Esophagus (tissue), 2 donors: Measurements from ENCODE around the gene RNU1-4. TPM values are rescaled to one million over a fixed set of nuclear protein-coding genes. Genes with fewer than 3 reads are reported as not detected.
"Not testable (repeated sequence)": the region's sequence is repeated elsewhere in the genome, so short reads cannot be mapped to it uniquely, and the experiment has no call there.

Source experiments
- H3K27ac ChIP-seq, 2 donors: one replicate each; pipeline ENCODE4 v1.5.1; 2013; ENCODE audit warnings: low read depth in 2 of 2, mild to moderate bottlenecking in 2 of 2, inconsistent platforms in 1 of 2, low read length in 1 of 2, moderate library complexity in 1 of 2
- H3K27me3 ChIP-seq, 2 donors: one replicate each; pipeline ENCODE4 v1.6.1; 2013; ENCODE audit warnings: low read length in 2 of 2, control low read depth in 1 of 2, mild to moderate bottlenecking in 1 of 2; ENCODE audit not compliant: insufficient read depth in 2 of 2, control insufficient read depth in 1 of 2
- H3K36me3 ChIP-seq, 2 donors: one replicate each; pipeline ENCODE4 v1.6.1; 2013; ENCODE audit warnings: low read length in 1 of 2; ENCODE audit not compliant: control insufficient read depth in 2 of 2, insufficient read depth in 2 of 2
- H3K4me1 ChIP-seq, 2 donors: one replicate each; pipeline ENCODE4 v1.6.1; 2013; ENCODE audit warnings: low read length in 1 of 2; ENCODE audit not compliant: control insufficient read depth in 2 of 2, insufficient read depth in 2 of 2
- H3K4me3 ChIP-seq, 2 donors: one replicate each; pipeline ENCODE4 v1.5.1; 2013; ENCODE audit warnings: low read length in 2 of 2, mild to moderate bottlenecking in 2 of 2, low read depth in 1 of 2, moderate library complexity in 1 of 2
- H3K9me3 ChIP-seq, 2 donors: one replicate each; pipeline ENCODE4 v1.6.1; 2013; ENCODE audit warnings: mild to moderate bottlenecking in 2 of 2, low read depth in 1 of 2, low read length in 1 of 2, moderate library complexity in 1 of 2; ENCODE audit not compliant: control insufficient read depth in 2 of 2, insufficient read depth in 1 of 2
- WGBS, 2 donors: extraction: QIAGEN DNeasy Blood & Tissue Kit; methylation state at CpG; one replicate each; pipeline ENCODE4 v1.1.7; 2013; 5-methylcytosine and 5-hydroxymethylcytosine counted together
- polyA plus RNA-seq, 2 donors: library from polyadenylated mRNA; stranded (reverse); fragments of 200-250 nt; gene quantifications; one replicate each; pipeline ENCODE4 v1.2.3, GENCODE V29; 2013
- donor health status: healthy with polysubstance abuse.
- donor health status: Bipolar disorder and iron deficiency.

RNU1-4 gene
- polyA plus RNA-seq, 2 donors = not detected

DNA sequence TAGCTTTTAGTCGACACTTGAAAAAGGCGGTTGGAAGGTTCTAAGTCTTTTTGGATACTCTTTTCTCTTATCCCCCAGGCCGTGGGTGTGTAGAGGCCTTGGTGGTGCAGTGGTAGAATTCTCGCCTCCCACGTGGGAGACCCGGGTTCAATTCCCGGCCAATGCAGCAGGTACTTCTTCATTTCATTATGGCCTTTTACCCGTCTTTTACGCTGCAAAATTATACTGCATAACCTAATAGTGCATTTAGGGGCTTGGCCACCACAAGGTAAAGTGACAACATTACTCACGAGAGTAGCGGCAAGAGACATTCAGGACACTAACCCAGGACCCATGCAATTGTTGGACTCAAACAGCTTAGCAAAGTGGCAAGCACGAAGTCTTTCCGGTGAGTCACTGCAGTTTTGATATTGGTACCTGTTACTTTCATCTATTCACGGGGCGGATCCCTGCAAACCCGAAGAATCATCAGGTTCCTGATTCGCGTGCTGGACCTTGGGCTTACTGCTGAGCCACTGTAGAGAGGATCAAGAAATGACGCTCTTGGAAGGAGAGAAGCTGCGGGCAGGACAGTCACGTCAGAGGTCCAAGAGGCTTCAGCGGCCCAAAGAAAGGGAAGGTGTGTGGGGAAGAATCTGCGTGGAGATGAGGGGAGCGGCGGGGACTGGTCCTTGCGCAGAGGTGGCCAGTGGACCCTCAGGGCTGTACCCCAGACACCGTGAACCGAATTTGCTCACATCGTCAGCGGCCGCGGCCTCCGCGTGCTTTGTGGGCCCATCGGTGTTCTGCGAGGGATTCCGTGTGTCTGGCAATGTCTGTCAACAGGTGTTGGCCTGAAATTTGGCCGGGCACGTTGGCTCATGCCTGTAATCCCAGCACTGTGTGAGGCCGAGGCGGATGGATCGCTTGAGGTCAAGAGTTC lies 12.9 kb upstream of the RNU1-4 start:
- H3K4me3 ChIP-seq = no peak overlapping the region
- peaks cover 0 to 4% of the 10 kb centered on the region in 2 donors for H3K9me3 ChIP-seq
- 79 to 84% methylated on average over 42 of the region's 42 CpGs for WGBS, 2 donors
- no peak overlapping the region for H3K27ac ChIP-seq
- no peaks in the 10 kb centered on the region for H3K4me1 ChIP-seq
- no peaks in the 10 kb centered on the region for H3K36me3 ChIP-seq
- H3K27me3 ChIP-seq = no peaks in the 10 kb centered on the region

DNA sequence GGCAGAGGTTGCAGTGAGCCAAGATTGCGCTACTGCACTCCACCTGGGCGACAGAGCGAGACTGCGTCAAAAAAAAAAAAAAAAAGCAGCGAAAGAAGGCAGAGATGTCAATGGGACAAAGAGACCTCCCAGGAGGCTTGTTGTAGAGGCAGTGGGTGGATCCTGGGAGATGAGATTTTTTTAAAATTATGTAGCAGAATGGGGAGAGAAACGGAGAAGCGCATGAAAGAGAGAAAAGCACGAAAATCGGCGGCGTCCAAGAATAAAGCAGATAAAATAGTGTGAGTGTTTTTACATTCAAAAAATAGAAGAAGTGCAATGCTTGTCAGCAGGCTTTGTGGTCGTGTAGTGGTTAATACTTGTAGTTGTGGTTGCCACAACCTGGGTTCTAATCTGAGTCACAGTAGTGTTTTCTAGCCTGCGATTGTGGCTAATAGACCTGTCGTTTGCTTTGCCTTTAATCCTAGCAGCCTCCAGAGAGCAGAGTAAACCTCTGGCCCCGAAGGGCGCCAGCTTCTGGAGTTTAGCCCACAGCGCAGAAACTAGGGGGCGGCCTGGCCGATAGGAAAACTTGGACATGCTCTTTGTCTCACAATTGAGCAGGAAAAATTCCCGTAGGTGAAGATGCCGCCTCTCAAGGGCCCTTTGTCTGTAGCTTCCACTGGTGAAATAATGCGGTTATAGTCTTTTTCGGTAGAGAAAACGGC lies 11.9 kb upstream of the RNU1-4 start:
- not testable (repeated sequence) for H3K4me3 ChIP-seq, H3K4me1 ChIP-seq, H3K27ac ChIP-seq, H3K9me3 ChIP-seq, H3K36me3 ChIP-seq, H3K27me3 ChIP-seq
- 72 to 80% methylated on average over 16 to 17 of the region's 24 CpGs for WGBS, 2 donors

DNA sequence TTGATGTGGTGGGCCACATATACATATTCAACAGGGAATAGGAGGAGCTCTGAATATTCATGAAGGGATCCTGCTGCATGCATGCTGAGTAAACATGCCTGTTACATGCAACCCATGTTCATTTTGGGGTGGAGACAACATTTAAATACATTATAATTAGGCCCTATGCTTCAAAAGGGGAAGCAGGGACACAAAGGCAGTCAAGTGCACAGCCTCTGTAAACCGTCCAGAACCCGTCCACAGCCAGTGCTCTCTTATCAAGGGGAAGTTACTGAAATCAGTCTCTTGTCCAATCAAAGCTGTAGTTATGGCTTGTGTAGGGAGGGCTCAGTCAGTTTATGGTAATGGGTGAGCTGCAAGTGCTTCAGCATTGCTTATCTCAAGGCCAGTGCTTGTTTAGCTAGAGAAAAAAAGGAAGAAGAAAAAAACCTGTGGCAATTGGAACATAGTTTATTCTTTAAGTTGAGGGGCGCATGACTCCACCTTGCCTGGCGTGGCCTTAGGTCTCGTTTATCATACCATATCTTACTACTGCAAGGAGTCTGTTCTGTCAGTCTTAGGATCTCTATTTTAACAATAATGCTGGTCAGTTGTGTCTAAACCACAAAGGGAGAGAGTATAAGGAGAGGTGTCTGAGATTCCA lies 7.9 kb upstream of the RNU1-4 start:
- not testable (repeated sequence) for H3K4me1 ChIP-seq, H3K36me3 ChIP-seq, H3K27me3 ChIP-seq, H3K9me3 ChIP-seq, H3K27ac ChIP-seq, H3K4me3 ChIP-seq
- 50 to 63% methylated on average over 3 of the region's 5 CpGs for WGBS, 2 donors

GRCh38 chr1:16741230-16741629 lies 914 bp downstream of the RNU1-4 start:
- WGBS, 2 donors = no CpG with 5 or more reads among the region's 11 CpGs
- not testable (repeated sequence) for H3K36me3 ChIP-seq, H3K4me3 ChIP-seq

GRCh38 chr1:16747660-16748059 lies 7.3 kb downstream of the RNU1-4 start:
- 76 to 95% methylated on average over 5 of the region's 5 CpGs for WGBS, 2 donors

More at GRCh38 chr1:16741230-16741629, 914 bp downstream of the RNU1-4 start:
- not testable (repeated sequence) for H3K27ac ChIP-seq, H3K4me1 ChIP-seq, H3K9me3 ChIP-seq, H3K27me3 ChIP-seq

GRCh38 chr1:16748710-16749109 lies 8.4 kb downstream of the RNU1-4 start:
- not testable (repeated sequence) for H3K4me1 ChIP-seq, H3K9me3 ChIP-seq, H3K4me3 ChIP-seq, H3K27ac ChIP-seq, H3K27me3 ChIP-seq, H3K36me3 ChIP-seq
- 85 to 90% methylated on average over 18 to 26 of the region's 26 CpGs for WGBS, 2 donors

More at GRCh38 chr1:16747660-16748059, 7.3 kb downstream of the RNU1-4 start:
- H3K36me3 ChIP-seq, H3K9me3 ChIP-seq, H3K27ac ChIP-seq, H3K4me3 ChIP-seq, H3K4me1 ChIP-seq, H3K27me3 ChIP-seq: not testable (repeated sequence)

GRCh38 chr1:16749910-16750888 lies 9.9 kb downstream of the RNU1-4 start:
- not testable (repeated sequence) for H3K4me3 ChIP-seq, H3K9me3 ChIP-seq, H3K27me3 ChIP-seq, H3K4me1 ChIP-seq, H3K27ac ChIP-seq, H3K36me3 ChIP-seq
- WGBS, 2 donors = 17 to 33% methylated on average over 1 to 4 of the region's 19 CpGs

DNA sequence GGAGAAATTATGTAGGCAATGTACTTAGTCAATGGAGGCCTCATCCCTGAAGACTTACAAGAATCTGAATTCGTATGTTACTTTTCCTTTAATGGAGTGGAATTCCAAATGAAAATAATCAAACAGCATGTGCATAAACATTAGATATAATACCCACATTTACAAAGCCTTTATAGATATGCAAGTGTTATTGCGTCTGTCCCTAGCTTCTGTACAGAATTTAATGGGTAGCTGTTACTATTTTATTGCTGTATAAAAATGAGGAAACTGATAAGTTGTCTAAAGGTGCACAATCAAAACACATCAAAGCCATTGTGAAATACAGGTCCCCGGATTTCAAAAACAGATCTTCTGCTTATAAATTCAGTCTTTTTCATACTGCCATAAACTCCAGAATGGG lies 12.5 kb downstream of the RNU1-4 start:
- H3K4me1 ChIP-seq, H3K27ac ChIP-seq, H3K9me3 ChIP-seq, H3K4me3 ChIP-seq, H3K36me3 ChIP-seq, H3K27me3 ChIP-seq: not testable (repeated sequence)
- WGBS, 2 donors = no CpG with 5 or more reads among the region's 3 CpGs

GRCh38 chr1:16755385-16755784 lies 15.1 kb downstream of the RNU1-4 start:
- no CpG with 5 or more reads among the region's 1 CpG for WGBS, 2 donors
- H3K27me3 ChIP-seq = not testable (repeated sequence)

More at GRCh38 chr1:16755385-16755784, 15.1 kb downstream of the RNU1-4 start:
- H3K4me1 ChIP-seq, H3K4me3 ChIP-seq, H3K9me3 ChIP-seq, H3K27ac ChIP-seq, H3K36me3 ChIP-seq: not testable (repeated sequence)
